Measurements from ENCODE around the gene VTCN1. TPM values are rescaled to one million over a fixed set of nuclear protein-coding genes. Genes with fewer than 3 reads are reported as not detected.

Gene VTCN1
- total RNA-seq, 3 donors from 2014 or later = 0.16 to 97.0 (median 52.1) TPM

GRCh38 chr1:117229217-117229616 is 18.5 kb upstream of the VTCN1 start:
- Histone ChIP-seq H3K27ac (no peak overlapping the region), H3K27me3 (no peaks in the 10 kb centered on the region), H3K4me3 (no peak overlapping the region), H3K9me3 (no peaks in the 10 kb centered on the region), H3K36me3 (no peaks in the 10 kb centered on the region), H3K4me1 (peaks cover 0 to 9% of the 10 kb centered on the region in 2 donors)
- intact Hi-C loops (cut with DNase I; ENCODE audit: low total_unique reads) = no loop called here
- TF ChIP-seq POLR2AphosphoS5 (IDR thresholded peaks at IDR 0.05) (no peak), POLR2A (IDR thresholded peaks at IDR 0.05) (no peak), CTCF (IDR thresholded peaks at IDR 0.05) (no peak)
- DNase-seq (ENCODE audit: low spot score in 2 of 2) = no peak

GRCh38 chr1:117225931-117226330 is 15.2 kb upstream of the VTCN1 start:
- no peaks in the 10 kb centered on the region for H3K36me3 ChIP-seq
- no peak for TF ChIP-seq CTCF (IDR thresholded peaks at IDR 0.05)
- no peak for TF ChIP-seq POLR2A (IDR thresholded peaks at IDR 0.05)
- TF ChIP-seq POLR2AphosphoS5 (IDR thresholded peaks at IDR 0.05) = no peak
- H3K4me1 ChIP-seq = no peaks in the 10 kb centered on the region
- H3K4me3 ChIP-seq = no peak overlapping the region
- H3K27me3 ChIP-seq = no peaks in the 10 kb centered on the region
- DNase-seq (ENCODE audit: low spot score in 2 of 2) = no peak
- H3K27ac ChIP-seq = no peak overlapping the region
- intact Hi-C loops (cut with DNase I; ENCODE audit: low total_unique reads) = no loop called here
- H3K9me3 ChIP-seq = no peaks in the 10 kb centered on the region

GRCh38 chr1:117216718-117217117 is 6.0 kb upstream of the VTCN1 start:
- peak overlapping the region in 1 of 2 donors; percentile 27 for H3K27ac ChIP-seq
- H3K27me3 ChIP-seq = no peaks in the 10 kb centered on the region
- no peaks in the 10 kb centered on the region for H3K36me3 ChIP-seq
- H3K4me3 ChIP-seq = no peak overlapping the region
- no peaks in the 10 kb centered on the region for H3K4me1 ChIP-seq
- H3K9me3 ChIP-seq = peaks cover 0 to 3% of the 10 kb centered on the region in 2 donors
- no peak for TF ChIP-seq POLR2AphosphoS5 (IDR thresholded peaks at IDR 0.05)
- no peak for TF ChIP-seq POLR2A (IDR thresholded peaks at IDR 0.05)
- TF ChIP-seq CTCF (IDR thresholded peaks at IDR 0.05) = no peak
- intact Hi-C loops (cut with DNase I; ENCODE audit: low total_unique reads) = no loop called here
- DNase-seq (ENCODE audit: low spot score in 2 of 2) = no peak

- H3K4me3 ChIP-seq = no peak overlapping the region
- H3K9me3 ChIP-seq = peaks cover 0 to 3% of the 10 kb centered on the region in 2 donors
- TF ChIP-seq POLR2A (IDR thresholded peaks at IDR 0.05) (no peak), POLR2AphosphoS5 (IDR thresholded peaks at IDR 0.05) (no peak), CTCF (IDR thresholded peaks at IDR 0.05) (no peak)
- no peak for DNase-seq (ENCODE audit: low spot score in 2 of 2)
- intact Hi-C loops (cut with DNase I; ENCODE audit: low total_unique reads) = no loop called here
- H3K27me3 ChIP-seq = no peaks in the 10 kb centered on the region
- H3K27ac ChIP-seq = peak overlapping the region in 1 of 2 donors; percentile 27
- no peaks in the 10 kb centered on the region for H3K4me1 ChIP-seq
- H3K36me3 ChIP-seq = no peaks in the 10 kb centered on the region
Measured at GRCh38 chr1:117215733-117216462, 5.2 kb upstream of the VTCN1 start.

GRCh38 chr1:117215019-117215418 is 4.3 kb upstream of the VTCN1 start:
- Histone ChIP-seq H3K4me1 (no peaks in the 10 kb centered on the region), H3K4me3 (no peak overlapping the region), H3K9me3 (peaks cover 0 to 3% of the 10 kb centered on the region in 2 donors), H3K27me3 (no peaks in the 10 kb centered on the region), H3K36me3 (no peaks in the 10 kb centered on the region), H3K27ac (no peak overlapping the region)
- intact Hi-C loops (cut with DNase I; ENCODE audit: low total_unique reads) = no loop called here
- DNase-seq (ENCODE audit: low spot score in 2 of 2) = no peak
- no peak for TF ChIP-seq POLR2A (IDR thresholded peaks at IDR 0.05)
- no peak for TF ChIP-seq POLR2AphosphoS5 (IDR thresholded peaks at IDR 0.05)
- no peak for TF ChIP-seq CTCF (IDR thresholded peaks at IDR 0.05)
